NCI-H2081 (cell line): ENCODE measurements around the gene SPRR2G.
"Not testable (repeated sequence)": the region's sequence is repeated elsewhere in the genome, so short reads cannot be mapped to it uniquely, and the experiment has no call there.

ENCODE experiments used
- DNase-seq, 2 experiments: peaks; one replicate each; lab custom pipeline; 2025; lab: John Stamatoyannopoulos, UW

Gene SPRR2G

DNA sequence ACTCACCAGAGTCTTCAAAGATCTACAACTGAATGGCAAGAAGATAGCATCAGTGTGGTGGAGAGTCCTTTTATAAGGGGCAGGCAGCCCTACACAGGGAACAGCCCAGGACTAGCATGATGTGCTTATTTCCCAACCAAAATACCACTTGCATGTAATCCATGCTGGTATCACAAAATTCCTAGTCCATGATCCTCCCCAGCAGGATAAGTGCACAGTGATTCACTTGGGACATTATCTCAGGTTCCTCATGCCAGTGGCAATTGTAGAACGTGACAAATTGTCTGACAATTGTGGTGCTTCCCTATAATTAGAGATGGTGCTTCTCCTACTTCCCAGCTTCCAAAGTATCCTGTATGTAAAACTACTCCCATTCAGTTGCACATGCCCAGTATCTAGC is at the start of gene SPRR2G:
SPRR2G (minus strand) TSS at position 45 of the 400 bp plus-strand sequence. CDS start 780 bp downstream, outside the sequence.
- DNase-seq = no peak

DNA sequence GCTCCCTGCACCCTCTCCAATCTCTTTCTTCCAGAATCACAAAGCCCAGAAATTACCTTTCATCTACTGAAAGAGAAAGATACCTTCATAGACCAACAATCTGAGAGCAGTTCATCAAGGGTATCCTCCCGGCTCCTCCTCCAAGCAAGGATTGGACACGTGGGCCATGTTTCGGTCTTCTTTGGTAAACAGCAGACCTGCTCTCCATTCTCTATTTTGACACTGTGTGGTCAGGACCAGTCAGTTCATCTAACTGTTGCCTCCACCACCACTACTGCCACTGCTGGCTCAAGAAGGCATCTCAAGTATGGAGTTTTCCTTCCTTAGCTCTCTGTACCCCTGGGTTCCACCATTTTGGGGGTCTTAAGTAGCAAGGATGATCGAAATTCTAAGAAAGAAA is 44.5 kb upstream of the SPRR2G start:
- DNase-seq = no peak

DNA sequence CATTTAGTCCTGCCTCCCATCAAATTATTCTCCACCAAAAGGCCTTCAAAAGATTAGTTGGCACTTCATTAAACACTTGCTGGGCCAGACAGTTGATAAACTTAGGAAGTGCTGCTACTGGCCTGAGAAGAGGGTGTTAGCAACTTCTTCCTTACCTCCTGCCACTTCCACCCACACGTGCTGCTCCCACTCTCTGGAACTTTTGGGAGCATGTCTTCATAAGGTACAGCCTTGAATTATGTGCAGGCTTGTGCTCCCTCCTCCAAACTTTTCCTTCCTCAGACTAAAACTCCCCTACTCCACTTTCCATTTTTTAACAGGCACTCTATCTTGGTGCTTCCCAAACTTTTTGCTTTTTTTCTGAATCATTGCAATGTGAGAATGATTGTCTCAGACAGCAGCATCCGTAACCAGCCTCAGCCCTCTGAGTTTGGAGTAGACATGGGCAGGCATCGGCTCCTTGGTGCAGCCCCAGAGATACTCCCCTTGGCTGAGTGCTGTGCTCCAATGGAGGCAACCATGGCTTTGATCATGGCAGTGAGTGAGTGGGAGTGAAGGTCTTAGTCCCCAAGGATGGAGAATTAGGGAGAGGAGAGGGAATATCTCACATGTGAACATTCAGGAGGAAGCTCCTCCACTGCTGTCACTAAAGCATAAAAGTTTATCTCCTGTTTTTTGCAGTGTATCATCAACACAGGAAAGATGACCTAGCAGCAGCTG is 43.8 kb upstream of the SPRR2G start:
- DNase-seq = no peak

DNA sequence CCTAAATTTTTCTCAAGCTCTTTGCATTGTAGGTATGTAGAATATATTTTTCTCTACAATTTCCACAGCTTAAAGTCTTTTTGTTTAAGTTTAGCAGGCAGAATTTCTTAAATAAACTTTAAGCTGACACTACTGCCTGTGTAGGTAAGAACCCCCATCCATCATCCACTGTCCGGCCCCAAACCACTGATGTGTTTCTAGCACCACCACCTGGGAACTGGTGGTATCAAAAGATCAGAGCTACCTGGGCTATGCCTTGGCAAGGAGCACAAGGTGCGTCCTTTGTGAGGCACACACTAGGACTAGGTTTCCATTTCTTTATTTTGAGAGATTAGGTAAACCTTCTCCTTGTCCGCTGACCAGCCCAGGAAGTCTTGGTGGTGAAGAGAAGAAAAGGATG is 42.0 kb upstream of the SPRR2G start:
- DNase-seq = peak; percentile 43 to 47

GRCh38 chr1:153190373-153190772 is 39.7 kb upstream of the SPRR2G start:
- DNase-seq = peak; percentile 17 to 38

GRCh38 chr1:153188301-153188700 is 37.6 kb upstream of the SPRR2G start:
- not testable (repeated sequence) for DNase-seq

DNA sequence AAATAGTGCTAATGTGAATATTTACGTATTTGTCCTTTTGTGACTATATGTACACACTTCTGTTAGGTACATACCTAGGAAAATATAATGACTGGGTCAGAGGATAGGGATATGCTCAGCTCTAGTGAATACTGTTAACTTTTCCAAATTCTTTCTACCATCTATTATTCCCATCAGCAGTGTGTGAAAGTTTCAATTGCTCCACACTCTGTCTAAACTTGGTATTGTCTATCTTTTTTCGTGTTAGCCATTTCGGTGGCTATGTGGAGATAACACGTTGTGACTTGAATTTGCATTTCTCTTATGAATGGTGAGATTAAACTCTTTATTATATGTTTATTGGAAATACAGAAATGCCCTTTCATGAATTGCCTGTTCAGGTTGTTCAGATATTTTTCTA is 29.9 kb upstream of the SPRR2G start:
- no peak for DNase-seq

GRCh38 chr1:153178922-153179321 is 28.2 kb upstream of the SPRR2G start:
- DNase-seq = no peak

DNA sequence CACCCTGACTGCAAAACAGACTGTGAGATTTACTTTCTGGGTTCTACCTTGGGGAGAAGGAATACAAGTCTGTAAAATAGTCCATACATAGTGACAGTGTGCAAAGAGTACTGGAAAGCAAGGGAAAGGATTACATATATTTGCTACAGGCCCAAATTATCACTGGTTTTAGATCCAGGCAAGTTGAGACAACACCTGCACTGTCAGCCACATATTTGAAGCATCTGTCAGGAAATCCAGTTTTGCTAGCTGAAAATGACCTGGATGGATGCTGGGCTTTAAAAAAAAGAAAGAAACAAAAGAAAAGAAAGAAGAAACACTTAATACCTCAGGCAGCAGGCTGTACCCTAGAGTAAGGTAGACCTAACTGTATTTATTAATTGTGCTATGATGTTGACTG is 23.9 kb upstream of the SPRR2G start:
- DNase-seq = no peak

GRCh38 chr1:153168686-153169085 is 18.0 kb upstream of the SPRR2G start:
- no peak for DNase-seq

- no peak for DNase-seq
Measured at GRCh38 chr1:153155541-153155940, 4.9 kb upstream of the SPRR2G start.

GRCh38 chr1:153152481-153152880 is 1.8 kb upstream of the SPRR2G start:
- DNase-seq = no peak

- DNase-seq = no peak
Measured at GRCh38 chr1:153141377-153141776, 9.3 kb downstream of the SPRR2G start.

GRCh38 chr1:153140484-153140883 is 10.2 kb downstream of the SPRR2G start:
- no peak for DNase-seq

- DNase-seq = no peak
Measured at GRCh38 chr1:153133743-153134142, 16.9 kb downstream of the SPRR2G start.

- no peak for DNase-seq
Measured at GRCh38 chr1:153133267-153133666, 17.4 kb downstream of the SPRR2G start.

- DNase-seq = not testable (repeated sequence)
Measured at GRCh38 chr1:153128688-153129087, 22.0 kb downstream of the SPRR2G start.

DNA sequence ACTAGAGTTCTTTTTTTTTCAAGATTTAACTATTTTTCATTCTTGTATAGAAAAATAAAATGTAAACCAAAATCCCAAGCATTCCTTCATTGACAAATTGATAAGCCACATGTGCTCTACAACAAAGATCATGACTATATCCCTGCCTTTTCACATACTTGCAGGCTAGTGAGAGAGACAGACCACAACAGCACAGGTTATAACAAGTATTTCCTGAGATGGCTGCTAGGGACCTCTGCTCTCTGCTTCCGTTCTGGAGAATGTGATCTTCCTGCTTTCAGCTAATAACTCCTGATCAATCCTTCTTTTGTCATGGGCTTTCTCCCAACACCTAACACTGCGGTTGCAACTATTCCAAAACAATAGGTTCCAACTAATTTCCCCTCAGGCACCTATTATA is 23.4 kb downstream of the SPRR2G start:
- no peak for DNase-seq

GRCh38 chr1:153125536-153125935 is 25.2 kb downstream of the SPRR2G start:
- DNase-seq = no peak

DNA sequence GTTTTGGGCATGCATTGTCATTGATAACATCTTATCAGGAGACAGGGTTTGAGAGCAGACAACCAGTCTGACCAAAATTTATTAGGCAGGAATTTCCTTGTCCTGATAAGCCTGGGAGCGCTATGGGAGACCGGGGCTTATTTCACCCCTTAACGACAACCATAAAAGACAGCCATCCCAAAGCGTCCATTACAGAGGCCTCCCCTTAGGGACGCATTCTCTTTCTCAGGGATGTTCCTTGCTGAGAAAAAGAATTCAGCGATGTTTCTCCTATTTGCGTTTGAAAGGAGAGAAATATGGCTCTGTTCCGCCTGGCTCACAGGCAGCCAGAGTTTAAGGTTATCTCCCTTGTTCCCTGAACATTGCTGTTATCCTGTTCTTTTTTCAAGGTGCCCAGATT is 26.9 kb downstream of the SPRR2G start:
- DNase-seq = not testable (repeated sequence)

DNA sequence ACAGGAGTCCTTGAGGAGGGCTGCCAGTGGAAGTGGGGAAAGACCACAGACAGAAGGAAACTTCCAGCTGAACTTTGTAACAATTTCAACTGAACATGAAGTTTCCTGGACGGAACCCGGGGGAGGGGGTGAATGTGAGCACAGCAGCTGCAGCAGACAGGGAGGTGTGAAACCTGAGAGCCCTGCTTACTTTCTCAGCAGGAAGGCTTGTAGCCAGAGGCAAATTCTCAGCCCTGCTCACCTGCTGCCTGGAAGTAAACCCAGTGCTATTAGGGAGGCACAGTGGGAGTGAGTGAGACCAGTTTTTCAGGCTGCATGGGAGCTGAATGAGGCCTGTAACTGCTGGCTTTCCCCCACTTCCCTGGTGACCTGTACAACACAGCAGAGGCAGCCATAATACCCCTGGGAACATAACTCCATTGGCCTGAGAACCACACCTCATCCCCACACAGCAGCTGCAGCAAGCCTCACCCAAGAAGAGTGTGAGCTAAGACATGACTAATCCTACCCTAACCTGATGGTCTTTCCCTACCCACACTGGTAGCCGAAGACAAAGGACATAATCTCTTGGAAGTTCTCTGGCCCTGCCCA is 27.8 kb downstream of the SPRR2G start:
- peak; percentile 98 to 100 for DNase-seq

- DNase-seq = no peak
Measured at GRCh38 chr1:153120945-153121344, 29.7 kb downstream of the SPRR2G start.

DNA sequence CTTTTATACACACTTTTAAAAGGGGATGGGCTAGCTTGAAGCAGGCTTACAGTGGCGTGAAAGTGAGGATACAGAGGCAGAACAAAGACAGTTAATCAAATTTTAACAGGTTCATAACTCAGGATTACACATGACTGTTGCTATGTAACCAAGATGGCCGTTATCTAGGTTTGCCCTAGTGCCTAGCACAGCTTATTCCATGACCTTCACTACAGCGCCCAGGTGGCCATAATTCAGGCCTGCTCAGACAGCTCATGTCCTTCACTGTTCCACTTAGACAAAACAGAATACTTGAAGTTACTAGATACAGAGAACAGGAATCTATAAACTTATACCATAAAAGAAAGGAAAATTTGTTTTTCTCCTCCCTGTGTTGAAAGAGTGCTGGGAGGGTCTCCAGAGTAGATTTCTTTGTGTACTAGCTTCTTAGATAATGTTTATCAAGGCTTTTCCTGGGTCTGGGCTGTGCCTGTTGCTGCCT is 31.2 kb downstream of the SPRR2G start:
- DNase-seq = no peak

DNA sequence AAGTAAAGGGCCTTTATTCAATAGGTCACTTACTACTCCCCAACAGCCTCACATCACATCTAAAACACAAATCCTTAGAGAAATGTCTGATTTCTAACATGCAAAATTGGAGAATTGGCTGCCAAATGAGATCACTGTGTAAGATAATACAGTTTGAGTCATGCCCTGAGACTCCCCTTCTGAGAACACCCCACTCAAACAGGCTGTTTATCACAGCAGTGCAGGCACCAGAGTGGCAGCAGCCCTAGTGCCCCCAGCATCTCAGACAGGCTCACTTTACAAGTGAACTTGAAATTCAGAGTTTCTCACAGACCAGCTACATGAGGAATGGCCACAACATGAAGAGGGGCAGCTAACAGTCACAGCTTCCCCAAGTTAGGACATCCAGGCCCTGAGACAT is 35.4 kb downstream of the SPRR2G start:
- DNase-seq = not testable (repeated sequence)
